B cell (primary cell): Measurements from ENCODE around the gene PPTC7. TPM values are rescaled to one million over a fixed set of nuclear protein-coding genes. Genes with fewer than 3 reads are reported as not detected.
A peak's percentile ranks its signal among the peaks of the same experiment; 100 is the strongest.
"Not testable (repeated sequence)": the region's sequence is repeated elsewhere in the genome, so short reads cannot be mapped to it uniquely, and the experiment has no call there.

Experiments
- ATAC-seq: fragments of 200-7000 bp; cut with Tn5 transposase; one replicate; pipeline ENCODE4 v1.10.0; 2021; ENCODE audit warnings: low read depth, mild to moderate bottlenecking, moderate number of reproducible peaks, moderate library complexity
- CTCF ChIA-PET: fragments of 350-600 bp; sonication (Branson Sonifier 250); formaldehyde crosslinking; loops from one replicate; lab custom pipeline; 2021; ENCODE audit warnings: antibody characterized with exemption, inconsistent platforms; lab: Charles Lee
- POLR2A ChIA-PET: fragments of 350-600 bp; sonication (Branson Sonifier 250); formaldehyde crosslinking; loops from one replicate; lab custom pipeline; 2021; ENCODE audit warnings: antibody characterized with exemption; lab: Charles Lee
- DNase-seq: peaks from one replicate; pipeline ENCODE4 v3.0.0; 2013
- H2AFZ ChIP-seq: 2 replicates; pipeline ENCODE4 v1.6.1; 2012; ENCODE audit warnings: mild to moderate bottlenecking, low read depth, low read length; ENCODE audit not compliant: insufficient read depth, poor library complexity, severe bottlenecking
- H3K27ac ChIP-seq, 2 donors: 1 replicate in 1 of 2; 2 replicates in 1 of 2; pipeline ENCODE4 v1.5.1; 2012 to 2013; ENCODE audit warnings: low read length in 2 of 2, mild to moderate bottlenecking in 2 of 2, moderate library complexity in 1 of 2
- H3K27me3 ChIP-seq, 4 experiments: fragments of 200-600 bp in 1 of 4; sonication (generic) in 1 of 4; replicated peaks in 1 of 4; 1 replicate in 2 of 4; 2 replicates in 2 of 4; pipeline versions ENCODE4 v1.6.1 to v1.7.0; 2013 to 2016; ENCODE audit warnings: low read length in 3 of 4, mild to moderate bottlenecking in 2 of 4, mixed read lengths in 1 of 4, moderate library complexity in 1 of 4; ENCODE audit not compliant: insufficient read depth in 4 of 4, control insufficient read depth in 3 of 4; ENCODE audit errors: control extremely low read depth in 1 of 4
- H3K36me3 ChIP-seq, 2 experiments: replicated peaks in 1 of 2; 1 replicate in 1 of 2; 2 replicates in 1 of 2; pipeline versions ENCODE4 v1.6.1 to v1.7.1; 2013; ENCODE audit warnings: low read length in 1 of 2; ENCODE audit not compliant: insufficient read depth in 2 of 2, control insufficient read depth in 1 of 2; ENCODE audit errors: control extremely low read depth in 1 of 2, extremely low read depth in 1 of 2
- H3K4me1 ChIP-seq, 2 donors: fragments of 200-600 bp in 1 of 2; sonication (generic) in 1 of 2; 1 replicate in 1 of 2; 2 replicates in 1 of 2; pipeline versions ENCODE4 v1.5.1 to v1.6.1; 2013 to 2017; ENCODE audit warnings: low read length in 2 of 2; ENCODE audit not compliant: control insufficient read depth in 2 of 2, insufficient read depth in 2 of 2
- H3K4me2 ChIP-seq: replicated peaks from 2 replicates; pipeline ENCODE3; 2012; ENCODE audit warnings: mild to moderate bottlenecking, low read depth, low read length; ENCODE audit not compliant: poor library complexity, severe bottlenecking
- H3K4me3 ChIP-seq, 5 experiments: fragments of 200-600 bp in 1 of 5; sonication (generic) in 1 of 5; 1 replicate in 3 of 5; 2 replicates in 2 of 5; pipeline versions ENCODE4 v1.5.1 to v1.7.0; 2011 to 2016; ENCODE audit warnings: low read length in 4 of 5, mild to moderate bottlenecking in 4 of 5, low read depth in 2 of 5, control low read depth in 1 of 5, moderate library complexity in 1 of 5; ENCODE audit not compliant: insufficient read depth in 1 of 5; ENCODE audit errors: control extremely low read depth in 1 of 5, extremely low read depth in 1 of 5
- H3K79me2 ChIP-seq: fragments of 200-600 bp; sonication (generic); one replicate; pipeline ENCODE4 v1.6.0; 2016; ENCODE audit warnings: low read length; ENCODE audit not compliant: control insufficient read depth, insufficient read depth
- H3K9ac ChIP-seq: fragments of 200-600 bp; sonication (generic); 2 replicates; pipeline ENCODE4 v1.6.1; 2017; ENCODE audit warnings: mild to moderate bottlenecking, low read length, moderate library complexity
- H3K9me3 ChIP-seq, 3 donors: one replicate each; pipeline versions ENCODE4 v1.6.1 to v1.7.1; 2013; ENCODE audit warnings: low read length in 2 of 3; ENCODE audit not compliant: control insufficient read depth in 2 of 3, insufficient read depth in 1 of 3; ENCODE audit errors: control extremely low read depth in 1 of 3
- H4K20me1 ChIP-seq: 2 replicates; pipeline ENCODE4 v1.6.0; 2012; ENCODE audit warnings: mild to moderate bottlenecking, low read length; ENCODE audit not compliant: insufficient read depth, control insufficient read depth, poor library complexity, severe bottlenecking
- H3K27ac Mint-ChIP-seq: one replicate; pipeline ENCODE4 v1.8.0; 2021; ENCODE audit warnings: mixed read lengths
- H3K27me3 Mint-ChIP-seq: one replicate; pipeline ENCODE4 v1.8.0; 2021; ENCODE audit warnings: mixed read lengths
- H3K4me1 Mint-ChIP-seq: one replicate; pipeline ENCODE4 v1.8.0; 2021; ENCODE audit warnings: mixed read lengths
- H3K4me3 Mint-ChIP-seq: one replicate; pipeline ENCODE4 v1.8.0; 2021; ENCODE audit warnings: mixed read lengths
- H3K9me3 Mint-ChIP-seq: one replicate; pipeline ENCODE4 v1.8.0; 2022; ENCODE audit warnings: mixed read lengths; ENCODE audit not compliant: insufficient read depth
- CTCF ChIP-seq: fragments of 200-600 bp; IDR thresholded peaks from one replicate; pipeline ENCODE4 v1.8.0; 2022; ENCODE audit warnings: antibody characterized with exemption, mild to moderate bottlenecking
- EZH2 ChIP-seq: IDR thresholded peaks from 2 replicates; pipeline ENCODE4 v1.6.1; 2012; ENCODE audit warnings: borderline replicate concordance, low read depth, mild to moderate bottlenecking, moderate library complexity, low read length; ENCODE audit not compliant: insufficient read depth, poor library complexity, severe bottlenecking
- WGBS: methylation state at CpG from one replicate; pipeline ENCODE4 v1.1.5; 2013; ENCODE audit warnings: missing lambda C conversion rate; ENCODE audit not compliant: insufficient coverage; 5-methylcytosine and 5-hydroxymethylcytosine counted together
- intact Hi-C: fragments of 100-400 bp; cut with micrococcal nuclease; formaldehyde crosslinking; loops from one replicate; pipeline ENCODE4 v1.10.0; 2022
- polyA plus RNA-seq: library from polyadenylated mRNA; depleted of rRNA; stranded (reverse); fragments of >200 nt; gene quantifications from 2 replicates; pipeline ENCODE4 v1.2.3, GENCODE V29; 2012
- total RNA-seq, 2 donors: library from RNA; stranded (reverse); fragments of 120-200 nt in 1 of 2; gene quantifications; 1 replicate in 1 of 2; 2 replicates in 1 of 2; pipeline versions ENCODE4 v1.2.3 to v1.2.4, GENCODE V29; 2013 to 2022

Gene PPTC7
- total and polyA plus RNA-seq, 2 donors (not counting 1 experiment from before 2014, with no cell fraction given): 20.7 to 44.9 TPM

- Mint-ChIP-seq H3K4me3 (peak overlapping the region; percentile 7), H3K27ac (peak overlapping the region; percentile 85), H3K4me1 (peaks cover 51% of the 10 kb centered on the region)
- ChIA-PET POLR2A (interaction anchor here (0.6 to 2.6 kb wide), 9 partner anchors 11 to 302 kb away, joined by 3 to 11 read pairs (median 5); partner anchors contain the start of genes ARPC3, FAM216A, GPN3 and TCTN1), CTCF (interaction anchor here (0.7 to 9.7 kb wide), 54 partner anchors 9 to 286 kb away, joined by 3 to 329 read pairs (median 8); partner anchors contain the start of genes ARPC3, FAM216A, GPN3 and HVCN1)
- TF ChIP-seq CTCF: peak; percentile 85
- Histone ChIP-seq H3K4me2 (peak overlapping the region; percentile 8), H3K79me2 (peaks cover 32% of the 10 kb centered on the region), H3K27ac (peak overlapping the region; percentile 37 to 60), H2AFZ (peak overlapping the region; percentile 40), H3K4me1 (peaks cover 60 to 69% of the 10 kb centered on the region in 2 donors)
- DNase-seq (peak; percentile 77), ATAC-seq (peak; percentile 34)
- H4K20me1 ChIP-seq, H3K27me3 Mint-ChIP-seq, H3K4me3 ChIP-seq, H3K36me3 ChIP-seq, H3K9ac ChIP-seq, H3K27me3 ChIP-seq, H3K9me3 Mint-ChIP-seq, H3K9me3 ChIP-seq: not testable (repeated sequence)
- 71% methylated on average over 9 of the region's 14 CpGs for WGBS
- intact Hi-C loops: loop anchor here (1.0 to 10.0 kb wide), 5 partner anchors 11 to 497 kb away; partner anchors contain the start of genes FAM216A, GPN3, RAD9B and VPS29
Measured at GRCh38 chr12:110602085-110602814, 19.1 kb upstream of the PPTC7 start.

- no CpG with 5 or more reads among the region's 4 CpGs for WGBS
Measured at GRCh38 chr12:110600254-110600653, 17.1 kb upstream of the PPTC7 start.

More at GRCh38 chr12:110600254-110600653, 17.1 kb upstream of the PPTC7 start:
- H3K9ac ChIP-seq: no peak overlapping the region
- H3K4me2 ChIP-seq: peak overlapping the region; percentile 26
- peaks cover 45 to 53% of the 10 kb centered on the region in 2 donors for H3K4me1 ChIP-seq
- Mint-ChIP-seq H3K27ac (peak overlapping the region; percentile 75), H3K9me3 (no peaks in the 10 kb centered on the region), H3K27me3 (no peaks in the 10 kb centered on the region), H3K4me3 (peak overlapping the region; percentile 7), H3K4me1 (peaks cover 37% of the 10 kb centered on the region)
- no peaks in the 10 kb centered on the region for H3K36me3 ChIP-seq
- ATAC-seq (peak; percentile 35), DNase-seq (peak; percentile 76)
- ChIA-PET CTCF (interaction anchor here (0.8 to 9.7 kb wide), 43 partner anchors 9 to 288 kb away, joined by 3 to 329 read pairs (median 14); partner anchors contain the start of genes ARPC3, FAM216A, GPN3 and HVCN1), POLR2A (interaction anchor here (0.6 to 2.6 kb wide), 5 partner anchors 9 to 154 kb away, joined by 3 to 9 read pairs (median 3); no protein-coding TSS in a partner anchor)
- H3K9me3 ChIP-seq: no peaks in the 10 kb centered on the region
- no peak for TF ChIP-seq EZH2
- peak; percentile 63 for TF ChIP-seq CTCF
- intact Hi-C loops: loop anchor here (1.0 to 10.0 kb wide), 6 partner anchors 17 to 495 kb away; partner anchors contain the start of genes ARPC3 and PPTC7
- no peaks in the 10 kb centered on the region for H4K20me1 ChIP-seq
- peaks cover 32% of the 10 kb centered on the region for H3K79me2 ChIP-seq
- no peaks in the 10 kb centered on the region for H3K27me3 ChIP-seq
- no peak overlapping the region for H3K4me3 ChIP-seq
- H3K27ac ChIP-seq: peak overlapping the region in 1 of 2 donors; percentile 43
- peak overlapping the region; percentile 2 for H2AFZ ChIP-seq
